A549 (cell line): ENCODE measurements around the gene PAGE2. TPM values are rescaled to one million over a fixed set of nuclear protein-coding genes. Genes with fewer than 3 reads are reported as not detected.
A peak's percentile ranks its signal among the peaks of the same experiment; 100 is the strongest.
"Not testable (repeated sequence)": the region's sequence is repeated elsewhere in the genome, so short reads cannot be mapped to it uniquely, and the experiment has no call there.

Experiments
- ATAC-seq, 2 experiments: fragments of 200-7000 bp in 1 of 2; fragments of >200 bp in 1 of 2; cut with Nextera tagmentation in 1 of 2; cut with Tn5 transposase in 1 of 2; 3 replicates each; pipeline versions ENCODE4 v1.8.0 to v1.9.1; 2018 to 2020; ENCODE audit warnings: mild to moderate bottlenecking in 1 of 2, moderate library complexity in 1 of 2
- CTCF ChIA-PET: fragments of 300-600 bp; sonication (Branson Sonifier 250); formaldehyde crosslinking; extraction: SDS; loops from one replicate; lab custom pipeline; 2021; ENCODE audit warnings: antibody characterized with exemption, inconsistent platforms; lab: Yijun Ruan, JAX
- POLR2A ChIA-PET: fragments of 350-600 bp; formaldehyde crosslinking; extraction: SDS; loops from one replicate; lab custom pipeline; 2021; ENCODE audit warnings: antibody characterized with exemption, inconsistent platforms; lab: Yijun Ruan, JAX
- DNase-seq, 2 experiments: peaks; one replicate each; pipeline versions ENCODE4 v3.0.0 to v3.0.0-alpha.2; 2011 to 2016; ENCODE audit warnings: low read depth in 1 of 2, low spot score in 1 of 2
- FAIRE-seq: peaks from 2 replicates; lab custom pipeline; 2011; peaks lifted over from hg19 to GRCh38; lab: Jason Lieb, UNC
- H3K27ac ChIP-seq, 2 experiments: fragments of >200 bp; sonication (Bioruptor Twin); formaldehyde crosslinking; 3 replicates each; pipeline ENCODE4 v1.5.1; 2016 to 2017
- H3K4me1 ChIP-seq: fragments of >200 bp; sonication (Bioruptor Twin); formaldehyde crosslinking; 3 replicates; pipeline ENCODE4 v1.6.1; 2016
- H3K4me2 ChIP-seq: fragments of >200 bp; sonication (Bioruptor Twin); formaldehyde crosslinking; 3 replicates; pipeline ENCODE4 v1.6.1; 2016
- H3K4me3 ChIP-seq: fragments of >200 bp; sonication (Bioruptor Twin); formaldehyde crosslinking; 3 replicates; pipeline ENCODE4 v1.5.1; 2016
- H3K9me3 ChIP-seq: fragments of >200 bp; sonication (Bioruptor Twin); formaldehyde crosslinking; 3 replicates; pipeline ENCODE4 v1.6.1; 2016
- BHLHE40 ChIP-seq: IDR thresholded peaks from 2 replicates; pipeline ENCODE4 v1.6.1; 2012; ENCODE audit warnings: low read depth, low read length, inconsistent platforms
- CBX8 ChIP-seq: fragments of 200-600 bp; sonication (generic); IDR thresholded peaks from 2 replicates; pipeline ENCODE4 v1.6.1; 2016
- CEBPB ChIP-seq, 2 experiments: fragments of >200 bp in 1 of 2; sonication (Bioruptor Twin) in 1 of 2; formaldehyde crosslinking in 1 of 2; IDR thresholded peaks; 2 replicates each; pipeline ENCODE4 v1.6.1; 2012 to 2016
- EHF ChIP-seq: fragments of 250-450 bp; sonication (Bioruptor Pico); IDR thresholded peaks from 2 replicates; pipeline ENCODE4 v1.5.0; 2020; ENCODE audit warnings: mild to moderate bottlenecking
- EHMT2 ChIP-seq: fragments of 200-600 bp; sonication (generic); IDR thresholded peaks from 2 replicates; pipeline ENCODE4 v1.6.1; 2016; ENCODE audit warnings: antibody characterized with exemption, low read depth, mild to moderate bottlenecking, moderate library complexity
- KDM5A ChIP-seq: fragments of 200-600 bp; sonication (generic); IDR thresholded peaks from 2 replicates; pipeline ENCODE4 v1.6.1; 2016; ENCODE audit warnings: antibody characterized with exemption, mild to moderate bottlenecking
- NFE2L2 ChIP-seq: fragments of 150-350 bp; conservative IDR thresholded peaks from 2 replicates; pipeline ENCODE4 v1.6.1; 2014; ENCODE audit warnings: low read length
- NPAS2 ChIP-seq: fragments of 250-450 bp; sonication (Bioruptor Pico); IDR thresholded peaks from 2 replicates; pipeline ENCODE4 v1.8.0; 2022; ENCODE audit warnings: mild to moderate bottlenecking, moderate library complexity, borderline replicate concordance
- NR3C1 ChIP-seq: fragments of >200 bp; sonication (Bioruptor Twin); formaldehyde crosslinking; IDR thresholded peaks from 3 replicates; pipeline ENCODE4 v1.6.1; 2017
- RAD21 ChIP-seq, 2 experiments: fragments of >200 bp in 1 of 2; sonication (Bioruptor Twin) in 1 of 2; formaldehyde crosslinking in 1 of 2; IDR thresholded peaks in 1 of 2; conservative IDR thresholded peaks in 1 of 2; 2 replicates in 1 of 2; 3 replicates in 1 of 2; pipeline ENCODE4 v1.6.1; 2012 to 2018; ENCODE audit warnings: inconsistent platforms in 1 of 2
- RARB ChIP-seq: fragments of 250-450 bp; sonication (Bioruptor Pico); IDR thresholded peaks from 2 replicates; pipeline ENCODE4 v1.8.0; 2021; ENCODE audit warnings: mild to moderate bottlenecking, moderate library complexity
- SMC3 ChIP-seq: fragments of >200 bp; sonication (Bioruptor Twin); formaldehyde crosslinking; IDR thresholded peaks from 3 replicates; pipeline ENCODE4 v1.6.1; 2018; ENCODE audit warnings: inconsistent platforms
- SREBF2 ChIP-seq: fragments of 450-650 bp; IDR thresholded peaks from 2 replicates; pipeline ENCODE4 v1.6.1; 2014; ENCODE audit warnings: mild to moderate bottlenecking, moderate library complexity
- TFCP2L1 ChIP-seq: fragments of 250-450 bp; sonication (Bioruptor Pico); IDR thresholded peaks from 2 replicates; pipeline ENCODE4 v1.5.0; 2021; ENCODE audit warnings: mild to moderate bottlenecking
- ZC3H11A ChIP-seq: fragments of 450-650 bp; IDR thresholded peaks from 2 replicates; pipeline ENCODE4 v1.6.1; 2014; ENCODE audit warnings: antibody characterized with exemption, mild to moderate bottlenecking
- ZSCAN20 ChIP-seq: fragments of 250-450 bp; sonication (Bioruptor Pico); IDR thresholded peaks from 2 replicates; pipeline ENCODE4 v1.8.0; 2022; ENCODE audit warnings: mild to moderate bottlenecking, moderate library complexity
- WGBS: methylation state at CpG from one replicate; pipeline ENCODE4 v1.1.6; 2017; ENCODE audit errors: missing lambda C conversion rate; 5-methylcytosine and 5-hydroxymethylcytosine counted together
- polyA plus RNA-seq, 4 experiments: library from polyadenylated mRNA; depleted of rRNA in 3 of 4; stranded (reverse); fragments of >200 nt; fragmentation: RNase III in 1 of 4; extraction: RNeasy Plus Mini Kit Qiagen cat#74134 plus additional on column Dnase treatment in 1 of 4; gene quantifications; 2 replicates in 3 of 4; 3 replicates in 1 of 4; pipeline ENCODE4 v1.2.3, GENCODE V29; 2011 to 2017
- TF ChIP-seq, protein P1 (sequence below): fragments of >200 bp; sonication (Bioruptor Twin); formaldehyde crosslinking; IDR thresholded peaks from 2 replicates; pipeline ENCODE4 v1.6.1; 2016
- TF ChIP-seq, protein P2 (sequence below): fragments of >200 bp; sonication (Bioruptor Twin); formaldehyde crosslinking; IDR thresholded peaks from 3 replicates; pipeline ENCODE4 v1.5.1; 2016
- TF ChIP-seq, protein P3 (sequence below): IDR thresholded peaks from 2 replicates; pipeline ENCODE4 v1.6.1; 2012; ENCODE audit warnings: low read depth, borderline replicate concordance

The PAGE2 gene
- polyA plus RNA-seq, 2 of the 4 experiments (the other 2 are of a cell fraction): not detected

DNA sequence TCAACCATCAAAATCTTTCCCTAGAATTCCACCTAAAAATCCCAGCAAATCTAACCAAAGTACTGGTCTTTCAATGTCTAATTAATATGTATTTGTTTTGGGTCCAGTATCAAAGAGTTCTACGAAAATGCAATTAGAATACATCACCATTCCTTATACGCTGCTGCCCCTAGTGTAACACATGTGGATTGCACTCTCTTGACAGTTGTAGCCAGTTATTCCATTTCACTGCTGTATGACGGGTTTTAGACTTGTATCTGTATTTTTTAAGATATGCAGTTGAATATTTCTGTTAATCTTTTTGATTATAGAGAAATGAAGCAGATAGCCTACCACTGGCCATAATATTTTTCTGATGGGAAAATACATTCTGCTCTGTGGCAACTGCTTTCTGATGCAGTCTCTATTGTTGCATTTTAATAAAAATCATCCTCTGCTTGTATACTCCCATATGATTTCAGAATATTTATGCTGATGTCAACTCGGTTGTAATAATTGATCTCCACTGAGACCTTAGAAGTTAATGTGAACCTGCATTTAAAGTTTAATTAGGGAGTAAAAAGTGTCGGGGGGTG is 31.1 kb upstream of the PAGE2 start:
- 17% methylated on average over 5 of the region's 5 CpGs for WGBS
- DNase-seq: peak; percentile 2 to 33
- no peak for FAIRE-seq
- Histone ChIP-seq H3K4me1 (no peaks in the 10 kb centered on the region), H3K9me3 (no peaks in the 10 kb centered on the region)
- TF ChIP-seq RAD21 (conservative IDR thresholded peaks at IDR 0.05 in 1 of 2, IDR thresholded peaks at IDR 0.05 in 1 of 2) (peak; percentile 77 to 83), SMC3 (peak; percentile 60)
- TF ChIP-seq, protein P1, sequence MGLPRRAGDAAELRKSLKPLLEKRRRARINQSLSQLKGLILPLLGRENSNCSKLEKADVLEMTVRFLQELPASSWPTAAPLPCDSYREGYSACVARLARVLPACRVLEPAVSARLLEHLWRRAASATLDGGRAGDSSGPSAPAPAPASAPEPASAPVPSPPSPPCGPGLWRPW: no peak
- TF ChIP-seq, protein P2, sequence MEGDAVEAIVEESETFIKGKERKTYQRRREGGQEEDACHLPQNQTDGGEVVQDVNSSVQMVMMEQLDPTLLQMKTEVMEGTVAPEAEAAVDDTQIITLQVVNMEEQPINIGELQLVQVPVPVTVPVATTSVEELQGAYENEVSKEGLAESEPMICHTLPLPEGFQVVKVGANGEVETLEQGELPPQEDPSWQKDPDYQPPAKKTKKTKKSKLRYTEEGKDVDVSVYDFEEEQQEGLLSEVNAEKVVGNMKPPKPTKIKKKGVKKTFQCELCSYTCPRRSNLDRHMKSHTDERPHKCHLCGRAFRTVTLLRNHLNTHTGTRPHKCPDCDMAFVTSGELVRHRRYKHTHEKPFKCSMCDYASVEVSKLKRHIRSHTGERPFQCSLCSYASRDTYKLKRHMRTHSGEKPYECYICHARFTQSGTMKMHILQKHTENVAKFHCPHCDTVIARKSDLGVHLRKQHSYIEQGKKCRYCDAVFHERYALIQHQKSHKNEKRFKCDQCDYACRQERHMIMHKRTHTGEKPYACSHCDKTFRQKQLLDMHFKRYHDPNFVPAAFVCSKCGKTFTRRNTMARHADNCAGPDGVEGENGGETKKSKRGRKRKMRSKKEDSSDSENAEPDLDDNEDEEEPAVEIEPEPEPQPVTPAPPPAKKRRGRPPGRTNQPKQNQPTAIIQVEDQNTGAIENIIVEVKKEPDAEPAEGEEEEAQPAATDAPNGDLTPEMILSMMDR: peak; percentile 67
- TF ChIP-seq, all 56 proteins: peak for 3
- ChIA-PET POLR2A (interaction anchor here (1.2 kb wide), 1 partner anchor 418 kb away, joined by 7 read pairs; no protein-coding TSS in a partner anchor), CTCF (interaction anchor here (0.7 to 1.3 kb wide), 8 partner anchors 40 to 1175 kb away, joined by 3 to 13 read pairs (median 4); no protein-coding TSS in a partner anchor)
- Histone ChIP-seq H3K4me3 (no peak overlapping the region), H3K4me2 (peak overlapping the region; percentile 21; the same call in 2 of the 3 replicates), H3K27ac (no peak overlapping the region)
- peak; percentile 64 to 81; a peak in 5 of 6 replicates for ATAC-seq

DNA sequence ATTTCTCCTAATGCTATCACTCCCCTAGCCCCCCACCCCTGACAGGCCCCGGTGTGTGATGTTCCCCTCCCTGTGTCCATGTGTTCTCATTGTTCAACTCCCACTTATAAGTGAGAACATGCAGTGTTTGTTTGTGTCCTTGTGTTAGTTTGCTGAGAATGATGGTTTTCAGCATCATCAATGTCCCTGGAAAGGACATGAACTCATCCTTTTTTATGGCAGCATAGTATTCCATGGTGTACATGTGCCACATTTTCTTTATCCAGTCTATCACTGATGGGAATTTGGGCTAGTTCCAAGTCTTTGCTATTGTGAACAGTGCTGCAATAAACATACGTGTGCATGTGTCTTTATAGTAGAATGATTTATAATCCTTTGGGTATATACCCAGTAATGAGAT is 21.6 kb upstream of the PAGE2 start:
- 0% methylated on average over 1 of the region's 2 CpGs for WGBS
- CTCF ChIA-PET, H3K4me3 ChIP-seq, ATAC-seq, FAIRE-seq, H3K9me3 ChIP-seq, H3K4me1 ChIP-seq, DNase-seq, H3K4me2 ChIP-seq, POLR2A ChIA-PET, H3K27ac ChIP-seq: not testable (repeated sequence)

DNA sequence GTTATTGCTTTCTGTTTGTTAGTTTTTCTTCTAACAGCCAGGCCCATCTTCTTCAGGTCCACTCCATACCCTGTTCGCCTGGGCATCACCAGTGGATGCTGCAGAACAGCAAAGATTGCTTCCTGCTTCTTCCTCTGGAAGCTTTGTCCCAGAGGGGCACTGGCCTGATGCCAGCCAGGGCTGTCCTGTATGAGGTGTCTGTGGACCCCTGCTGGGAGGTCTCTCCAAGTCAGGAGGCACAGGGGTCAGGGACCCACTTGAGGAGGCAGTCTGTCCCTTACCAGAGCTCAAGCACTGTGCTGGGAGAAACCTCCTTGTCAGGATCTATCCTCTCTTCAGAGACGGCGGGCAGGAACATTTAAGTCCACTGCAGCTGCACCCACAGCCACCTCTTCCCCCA is 16.5 kb upstream of the PAGE2 start:
- Histone ChIP-seq H3K4me3 (no peak overlapping the region), H3K27ac (no peak overlapping the region), H3K4me2 (no peak overlapping the region), H3K4me1 (no peaks in the 10 kb centered on the region), H3K9me3 (no peaks in the 10 kb centered on the region)
- no peak for FAIRE-seq
- ChIA-PET POLR2A (no interaction called here), CTCF (interaction anchor here (0.9 kb wide), 1 partner anchor 10 kb away, joined by 3 read pairs; no protein-coding TSS in a partner anchor)
- no peak for TF ChIP-seq EHF
- no peak for TF ChIP-seq NFE2L2
- TF ChIP-seq BHLHE40: no peak
- no peak for DNase-seq
- ATAC-seq: no peak
- WGBS: 26% methylated on average over 2 of the region's 3 CpGs

DNA sequence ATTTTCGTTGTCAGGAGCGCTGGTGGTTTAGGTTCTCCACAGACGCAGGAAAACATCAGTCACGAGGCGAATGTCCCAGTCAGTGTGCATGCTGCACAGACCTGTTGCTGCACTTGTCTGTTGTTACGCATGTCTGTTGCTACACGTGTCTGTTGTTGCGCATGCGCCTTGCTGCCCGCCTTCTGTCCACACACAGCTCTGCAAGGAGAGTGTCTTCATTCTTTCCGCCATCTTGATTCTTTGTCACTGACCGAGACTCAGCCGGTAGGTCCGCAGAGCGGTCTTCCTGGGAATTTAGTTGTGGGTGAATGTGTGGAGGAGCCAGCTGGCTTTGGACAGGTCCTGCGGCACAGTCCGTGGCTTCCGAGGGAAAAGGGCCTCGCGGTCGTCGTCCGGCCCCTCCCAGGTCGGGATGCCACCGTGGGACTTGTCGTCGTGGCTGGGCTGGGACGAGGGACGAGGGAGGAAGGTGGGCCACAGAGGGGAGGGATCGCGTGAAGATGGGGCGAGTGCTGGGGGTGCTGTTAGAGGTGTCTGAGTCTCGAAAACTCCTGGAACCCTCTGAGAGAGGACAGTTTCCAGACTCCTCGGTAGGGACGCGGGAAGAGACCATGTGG is 13.9 kb upstream of the PAGE2 start, which contains the start of gene PAGE2B:
TSS of gene PAGE2B (plus strand) at position 180 of the 617 bp plus-strand sequence. CDS start 1,012 bp downstream, outside the sequence.
- no peak for TF ChIP-seq NR3C1
- no peak for TF ChIP-seq EHF
- TF ChIP-seq SREBF2: no peak
- TF ChIP-seq CEBPB (IDR thresholded peaks at IDR 0.05): no peak
- TF ChIP-seq EHMT2: no peak
- TF ChIP-seq CBX8: no peak
- no peak for TF ChIP-seq NPAS2 (CRISPR knock-in tag)
- TF ChIP-seq TFCP2L1 (CRISPR knock-in tag): no peak
- TF ChIP-seq ZSCAN20 (CRISPR knock-in tag): no peak
- TF ChIP-seq, protein P3, sequence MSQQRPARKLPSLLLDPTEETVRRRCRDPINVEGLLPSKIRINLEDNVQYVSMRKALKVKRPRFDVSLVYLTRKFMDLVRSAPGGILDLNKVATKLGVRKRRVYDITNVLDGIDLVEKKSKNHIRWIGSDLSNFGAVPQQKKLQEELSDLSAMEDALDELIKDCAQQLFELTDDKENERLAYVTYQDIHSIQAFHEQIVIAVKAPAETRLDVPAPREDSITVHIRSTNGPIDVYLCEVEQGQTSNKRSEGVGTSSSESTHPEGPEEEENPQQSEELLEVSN: no peak
- TF ChIP-seq KDM5A: no peak
- no peak for TF ChIP-seq RARB (CRISPR knock-in tag)
- TF ChIP-seq ZC3H11A: no peak

More for the DNA sequence above, 13.9 kb upstream of the PAGE2 start, which contains the start of gene PAGE2B:
- ATAC-seq: no peak
- no peak for FAIRE-seq
- ChIA-PET POLR2A (no interaction called here), CTCF (no interaction called here)
- WGBS: 84% methylated on average over 32 of the region's 36 CpGs
- H3K4me1 ChIP-seq: no peaks in the 10 kb centered on the region
- no peak within 1 kb of the TSS for H3K4me2 ChIP-seq
- no peak within 1 kb of the TSS for H3K4me3 ChIP-seq
- H3K9me3 ChIP-seq: no peaks in the 10 kb centered on the region
- H3K27ac ChIP-seq: no peak within 1 kb of the TSS
- DNase-seq: no peak
